HepG2 (cell line): Measurements from ENCODE around the gene ARHGAP15. TPM values are rescaled to one million over a fixed set of nuclear protein-coding genes. Genes with fewer than 3 reads are reported as not detected.

Experiments used
- ATAC-seq: fragments of 200-7000 bp; cut with Tn5 transposase; 3 replicates; pipeline ENCODE4 v1.9.1; 2020; ENCODE audit warnings: mild to moderate bottlenecking, moderate library complexity
- BruUV-seq: library from RNA; stranded (reverse); fragments of 400-500 nt; replicated peaks from 2 replicates; lab custom pipeline; 2021; lab: Mats Ljungman, UMichigan
- CTCF ChIA-PET: fragments of 300-600 bp; formaldehyde crosslinking; extraction: SDS; loops from one replicate; lab custom pipeline; 2021; ENCODE audit warnings: low total read pairs, inconsistent platforms, low intra/inter-chr PET ratio; lab: Yijun Ruan, JAX
- POLR2A ChIA-PET: fragments of 350-600 bp; sonication (Branson Sonifier 250); formaldehyde crosslinking; loops from one replicate; lab custom pipeline; 2020; ENCODE audit warnings: antibody characterized with exemption, inconsistent platforms; lab: Yijun Ruan, JAX
- DNase-seq: peaks from one replicate; pipeline ENCODE4 v3.0.0-alpha.2; 2015; ENCODE audit warnings: low spot score
- FAIRE-seq: peaks from 3 replicates; lab custom pipeline; 2011; peaks lifted over from hg19 to GRCh38; lab: Jason Lieb, UNC
- H2AFZ ChIP-seq: one replicate; pipeline ENCODE4 v1.6.1; 2011; ENCODE audit warnings: low read length, inconsistent platforms
- H3K27ac ChIP-seq: fragments of 300-600 bp; 3 replicates; pipeline ENCODE4 v1.8.0; 2011; ENCODE audit warnings: mixed run types, mild to moderate bottlenecking, mixed read lengths, low read length, inconsistent platforms; ENCODE audit not compliant: insufficient read depth; ENCODE audit errors: extremely low read length
- H3K27me3 ChIP-seq, 2 experiments: fragments of 200-600 bp in 1 of 2; 2 replicates in 1 of 2; 3 replicates in 1 of 2; pipeline versions ENCODE4 v1.6.0 to v1.8.0; 2011; ENCODE audit warnings: low read length in 2 of 2, mild to moderate bottlenecking in 2 of 2, moderate library complexity in 2 of 2, inconsistent platforms in 1 of 2; ENCODE audit not compliant: insufficient read depth in 2 of 2, control insufficient read depth in 1 of 2
- H3K36me3 ChIP-seq, 2 experiments: fragments of 200-600 bp in 1 of 2; replicated peaks in 1 of 2; 2 replicates in 1 of 2; 3 replicates in 1 of 2; pipeline versions ENCODE4 v1.5.1 to v1.8.0; 2011; ENCODE audit warnings: low read length in 2 of 2, inconsistent platforms in 1 of 2; ENCODE audit not compliant: insufficient read depth in 2 of 2, control insufficient read depth in 1 of 2
- H3K4me1 ChIP-seq: 2 replicates; pipeline ENCODE4 v1.5.1; 2012; ENCODE audit warnings: low read length, inconsistent platforms; ENCODE audit not compliant: insufficient read depth
- H3K4me2 ChIP-seq: 2 replicates; pipeline ENCODE4 v1.6.0; 2011; ENCODE audit warnings: low read depth, low read length, inconsistent platforms
- H3K4me3 ChIP-seq, 3 experiments: fragments of 200-600 bp in 1 of 3; sonication (generic), shearing (Covaris generic) in 1 of 3; replicated peaks in 1 of 3; 2 replicates each; pipeline ENCODE4 v1.5.1; 2011 to 2016; ENCODE audit warnings: low read length in 3 of 3, inconsistent platforms in 2 of 3, low read depth in 2 of 3, mild to moderate bottlenecking in 2 of 3, control low read depth in 1 of 3, mixed read lengths in 1 of 3; ENCODE audit not compliant: insufficient read depth in 1 of 3
- H3K79me2 ChIP-seq: one replicate; pipeline ENCODE4 v1.6.1; 2011; ENCODE audit warnings: low read length, inconsistent platforms; ENCODE audit not compliant: insufficient read depth
- H3K9ac ChIP-seq: 2 replicates; pipeline ENCODE4 v1.6.0; 2011; ENCODE audit warnings: mild to moderate bottlenecking, low read depth, low read length, inconsistent platforms; ENCODE audit not compliant: insufficient read depth
- H3K9me3 ChIP-seq: 2 replicates; pipeline ENCODE4 v1.5.1; 2012; ENCODE audit warnings: mild to moderate bottlenecking, low read length
- H4K20me1 ChIP-seq: 2 replicates; pipeline ENCODE4 v1.6.0; 2011; ENCODE audit warnings: inconsistent platforms, mild to moderate bottlenecking, low read length, moderate library complexity; ENCODE audit not compliant: insufficient read depth
- HBP1 ChIP-seq: IDR thresholded peaks from 2 replicates; pipeline ENCODE4 v1.6.1; 2016; ENCODE audit warnings: low read depth, control low read depth
- HDAC6 ChIP-seq: fragments of 200-600 bp; sonication (generic); IDR thresholded peaks from 2 replicates; pipeline ENCODE4 v1.7.0; 2017; ENCODE audit warnings: mild to moderate bottlenecking, antibody characterized with exemption, low read length, low read depth
- HES4 ChIP-seq: sonication (generic); formaldehyde crosslinking; IDR thresholded peaks from 2 replicates; pipeline ENCODE4 v1.9.0; 2021; ENCODE audit warnings: mild to moderate bottlenecking, missing genetic modification reagents, borderline replicate concordance
- KAT2B ChIP-seq: fragments of 150-350 bp; IDR thresholded peaks from 2 replicates; pipeline ENCODE4 v1.6.1; 2014; ENCODE audit warnings: low read depth, low read length, borderline replicate concordance
- POLR2AphosphoS2 ChIP-seq: IDR thresholded peaks from 2 replicates; pipeline ENCODE4 v1.6.1; 2011; ENCODE audit warnings: low read depth, low read length, improper control_type of control experiment
- TCF7L2 ChIP-seq: IDR thresholded peaks from 2 replicates; pipeline ENCODE4 v1.6.1; 2011; ENCODE audit warnings: mild to moderate bottlenecking, low read depth, low read length, moderate library complexity
- ZBTB34 ChIP-seq: sonication (generic); formaldehyde crosslinking; IDR thresholded peaks from 2 replicates; pipeline ENCODE4 v1.8.0; 2022; ENCODE audit warnings: mild to moderate bottlenecking, missing genetic modification reagents
- ZNF234 ChIP-seq: sonication (generic); formaldehyde crosslinking; conservative IDR thresholded peaks from 2 replicates; pipeline ENCODE4 v1.5.1; 2020; ENCODE audit warnings: mild to moderate bottlenecking, missing genetic modification reagents
- ZNF34 ChIP-seq: sonication (generic); formaldehyde crosslinking; IDR thresholded peaks from 2 replicates; pipeline ENCODE4 v1.4.0; 2020; ENCODE audit warnings: mild to moderate bottlenecking, missing genetic modification reagents, borderline replicate concordance
- ZNF530 ChIP-seq: sonication (generic); formaldehyde crosslinking; IDR thresholded peaks from 2 replicates; pipeline ENCODE4 v1.5.0; 2020; ENCODE audit warnings: low read depth, mild to moderate bottlenecking, missing genetic modification reagents
- ZNF563 ChIP-seq: sonication (generic); formaldehyde crosslinking; IDR thresholded peaks from 2 replicates; pipeline ENCODE4 v1.8.0; 2022; ENCODE audit warnings: mild to moderate bottlenecking, moderate library complexity, missing genetic modification reagents
- ZNF609 ChIP-seq: sonication (generic); formaldehyde crosslinking; IDR thresholded peaks from 2 replicates; pipeline ENCODE4 v1.4.0; 2020; ENCODE audit warnings: mild to moderate bottlenecking, missing genetic modification reagents, borderline replicate concordance
- ZNF775 ChIP-seq: sonication (generic); formaldehyde crosslinking; IDR thresholded peaks from 2 replicates; pipeline ENCODE4 v1.4.0; 2020; ENCODE audit warnings: missing genetic modification reagents, mild to moderate bottlenecking, moderate library complexity, borderline replicate concordance
- ZSCAN21 ChIP-seq: sonication (generic); formaldehyde crosslinking; IDR thresholded peaks from 2 replicates; pipeline ENCODE4 v1.8.0; 2022; ENCODE audit warnings: mild to moderate bottlenecking, missing genetic modification reagents, moderate library complexity, borderline replicate concordance
- ZSCAN31 ChIP-seq: sonication (generic); formaldehyde crosslinking; IDR thresholded peaks from 2 replicates; pipeline ENCODE4 v1.5.0; 2020; ENCODE audit warnings: low read depth, mild to moderate bottlenecking, missing genetic modification reagents
- WGBS: methylation state at CpG from one replicate; pipeline ENCODE4 v1.1.6; 2017; ENCODE audit warnings: low lambda C conversion rate; 5-methylcytosine and 5-hydroxymethylcytosine counted together
- in situ Hi-C: cut with HindIII; loops from 2 replicates; pipeline ENCODE4 v1.10.0; 2017; ENCODE audit warnings: low pct_unique_long_range_greater_than_20kb; ENCODE audit not compliant: extremely low pct_ligation_motif_present
- intact Hi-C: fragments of 100-400 bp; cut with micrococcal nuclease; formaldehyde crosslinking; loops from one replicate; pipeline ENCODE4 v1.10.0; 2022; ENCODE audit not compliant: unreplicated experiment
- polyA plus RNA-seq, 8 experiments: library from polyadenylated mRNA; depleted of rRNA in 3 of 8; stranded (reverse) in 7 of 8; unstranded in 1 of 8; fragments of >200 nt; fragmentation: Illumina TruSeq in 4 of 8; extraction: Trizol in 4 of 8; gene quantifications; 2 replicates each; pipeline versions ENCODE4 v1.2.1 to v1.2.3, GENCODE V29; 2011 to 2016; ENCODE audit warnings: low read depth in 4 of 8, missing spikeins in 1 of 8, mixed read lengths in 1 of 8; ENCODE audit not compliant: insufficient read depth in 1 of 8
- total RNA-seq, 5 experiments: library from RNA; depleted of rRNA; stranded (reverse); fragments of >200 nt; fragmentation: Illumina TruSeq; extraction: Trizol; gene quantifications; 2 replicates each; pipeline ENCODE4 v1.2.3, GENCODE V29; 2016; ENCODE audit warnings: low read depth in 1 of 5

The ARHGAP15 gene
- total and polyA plus RNA-seq, 2 of the 13 experiments (the other 11 are each of a cell fraction or from before 2014, with no cell fraction given): 0.04 TPM; not detected in 1

GRCh38 chr2:143704451-143705106, 575.4 kb downstream of the ARHGAP15 start:
- DNase-seq: no peak
- no peak overlapping the region for H3K4me3 ChIP-seq
- WGBS: 45% methylated on average over 3 of the region's 3 CpGs
- no peaks in the 10 kb centered on the region for H3K27me3 ChIP-seq
- no peak for ATAC-seq
- no peak overlapping the region for H3K27ac ChIP-seq
- BruUV-seq: no TSS peak
- no peak overlapping the region for H2AFZ ChIP-seq
- POLR2A ChIA-PET: no interaction called here
- H3K36me3 ChIP-seq: no peaks in the 10 kb centered on the region
- no peak for FAIRE-seq
- in situ Hi-C loops (no loop called here), intact Hi-C loops (no loop called here)
- no peak overlapping the region for H3K9ac ChIP-seq
- no peaks in the 10 kb centered on the region for H3K9me3 ChIP-seq
- no peaks in the 10 kb centered on the region for H4K20me1 ChIP-seq
- no peaks in the 10 kb centered on the region for H3K79me2 ChIP-seq
- CTCF ChIA-PET: no interaction called here
- no peaks in the 10 kb centered on the region for H3K4me1 ChIP-seq
- no peak overlapping the region for H3K4me2 ChIP-seq
- no peak for TF ChIP-seq HBP1 (CRISPR knock-in tag)
- TF ChIP-seq HES4 (CRISPR knock-in tag): no peak
- no peak for TF ChIP-seq ZSCAN21
- no peak for TF ChIP-seq ZNF234 (CRISPR knock-in tag)
- TF ChIP-seq TCF7L2: no peak
- TF ChIP-seq HDAC6: no peak
- no peak for TF ChIP-seq ZNF530
- TF ChIP-seq ZBTB34 (CRISPR knock-in tag): no peak
- no peak for TF ChIP-seq ZNF34 (CRISPR knock-in tag)
- no peak for TF ChIP-seq ZNF563 (CRISPR knock-in tag)
- TF ChIP-seq POLR2AphosphoS2: no peak
- TF ChIP-seq ZSCAN31 (CRISPR knock-in tag): no peak
- no peak for TF ChIP-seq ZNF775 (CRISPR knock-in tag)
- no peak for TF ChIP-seq KAT2B
- no peak for TF ChIP-seq ZNF609
